Duodenal mucosa (tissue), 2 donors: ENCODE measurements around the gene SENP2.
A peak's percentile ranks its signal among the peaks of the same experiment; 100 is the strongest.
"Not testable (repeated sequence)": the region's sequence is repeated elsewhere in the genome, so short reads cannot be mapped to it uniquely, and the experiment has no call there.

Experiments used
- H3K27ac ChIP-seq: one replicate; pipeline ENCODE4 v1.7.0; 2013; ENCODE audit warnings: low read depth, low read length
- H3K27me3 ChIP-seq, 2 donors: one replicate each; pipeline ENCODE4 v1.7.0; 2013; ENCODE audit warnings: low read length in 2 of 2, control low read depth in 1 of 2; ENCODE audit not compliant: insufficient read depth in 2 of 2, control insufficient read depth in 1 of 2
- H3K36me3 ChIP-seq, 2 donors: one replicate each; pipeline ENCODE4 v1.7.0; 2013; ENCODE audit warnings: low read length in 2 of 2, control low read depth in 1 of 2; ENCODE audit not compliant: insufficient read depth in 2 of 2, control insufficient read depth in 1 of 2
- H3K4me1 ChIP-seq, 2 donors: one replicate each; pipeline ENCODE4 v1.7.0; 2013; ENCODE audit warnings: low read length in 2 of 2, control low read depth in 1 of 2; ENCODE audit not compliant: insufficient read depth in 2 of 2, control insufficient read depth in 1 of 2
- H3K4me3 ChIP-seq, 2 donors: one replicate each; pipeline ENCODE4 v1.7.0; 2013; ENCODE audit warnings: low read length in 2 of 2, low read depth in 1 of 2
- H3K9ac ChIP-seq, 2 donors: one replicate each; pipeline ENCODE4 v1.7.0; 2013; ENCODE audit warnings: low read length in 2 of 2, low read depth in 1 of 2
- H3K9me3 ChIP-seq, 2 donors: one replicate each; pipeline ENCODE4 v1.7.0; 2013; ENCODE audit warnings: low read length in 2 of 2, control low read depth in 1 of 2; ENCODE audit not compliant: control insufficient read depth in 1 of 2

SENP2 gene

DNA sequence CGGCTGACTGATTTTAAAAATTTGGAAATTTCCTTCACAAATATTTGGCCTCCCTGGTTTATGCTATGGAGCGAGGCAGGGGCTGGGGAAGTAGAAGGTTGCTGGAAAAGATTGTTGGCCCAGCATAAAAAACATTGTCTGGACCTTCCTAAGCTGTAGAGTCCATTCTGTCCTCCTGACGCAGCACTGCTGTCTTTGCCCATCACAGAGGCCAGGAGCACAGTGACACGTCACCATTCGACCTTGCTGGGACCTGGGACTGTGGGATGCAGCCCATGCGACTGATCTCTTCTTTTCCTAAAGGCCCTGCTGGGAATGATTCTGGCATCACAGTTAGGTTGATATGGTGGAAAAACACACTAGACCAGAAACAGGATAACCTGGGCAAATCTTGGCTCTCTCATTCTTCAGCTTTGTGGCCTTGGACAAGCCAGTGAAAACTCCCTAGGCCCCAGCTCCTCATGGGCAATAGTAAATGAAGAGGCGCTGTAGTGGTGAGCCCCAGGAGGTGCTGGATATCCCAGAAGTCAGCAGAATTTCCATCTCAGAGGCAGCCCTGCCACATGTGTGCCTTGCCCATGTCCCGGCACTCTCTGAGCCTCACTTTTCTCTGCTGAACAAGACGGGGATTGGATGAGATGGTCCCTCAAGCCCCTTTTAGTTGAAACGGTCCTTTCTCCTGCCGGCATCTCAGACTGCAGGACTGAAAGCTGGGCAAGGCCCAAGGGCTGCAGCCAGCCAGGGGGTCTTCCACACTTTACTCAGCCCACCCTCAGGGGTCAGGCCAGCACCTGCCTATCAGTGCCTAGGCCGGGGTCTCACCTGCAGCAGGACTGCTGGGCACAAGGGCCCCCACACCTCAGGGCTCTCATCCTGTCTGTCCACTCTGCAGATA is 69.6 kb downstream of the SENP2 start:
- Histone ChIP-seq H3K9me3 (no peaks in the 10 kb centered on the region), H3K27ac (no peak overlapping the region), H3K9ac (no peak overlapping the region), H3K27me3 (no peaks in the 10 kb centered on the region), H3K36me3 (peaks cover 5 to 42% of the 10 kb centered on the region in 2 donors), H3K4me1 (peaks cover 0 to 8% of the 10 kb centered on the region in 2 donors), H3K4me3 (no peak overlapping the region)

DNA sequence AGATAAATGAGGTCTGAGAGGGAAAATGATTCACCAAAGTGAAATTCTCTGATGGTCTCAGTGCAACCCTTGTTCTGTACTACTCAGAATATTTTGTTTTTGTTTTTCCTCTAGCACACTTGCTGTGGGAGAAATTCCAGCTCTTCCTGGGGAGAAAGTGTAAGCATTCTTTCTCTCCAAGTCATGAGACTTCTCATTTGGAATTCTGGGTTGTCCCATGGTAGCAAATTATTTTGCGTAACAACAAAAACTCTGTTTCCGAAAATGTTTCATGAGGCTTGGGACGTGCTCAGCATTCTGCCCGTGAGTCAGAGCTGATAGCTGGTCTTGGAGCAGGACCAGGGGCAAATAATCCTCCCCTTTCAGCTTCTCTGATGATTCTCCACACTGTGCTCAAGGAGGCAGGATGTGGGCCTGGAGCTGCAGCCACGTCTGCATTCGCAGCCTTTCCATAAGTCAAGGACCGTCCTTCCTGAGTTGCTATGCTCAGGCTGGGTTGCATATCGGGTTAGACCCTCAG is 70.3 kb downstream of the SENP2 start:
- Histone ChIP-seq H3K9ac (no peak overlapping the region), H3K36me3 (peaks cover 5 to 42% of the 10 kb centered on the region in 2 donors), H3K4me1 (peaks cover 0 to 8% of the 10 kb centered on the region in 2 donors), H3K27ac (no peak overlapping the region), H3K9me3 (no peaks in the 10 kb centered on the region), H3K4me3 (no peak overlapping the region), H3K27me3 (no peaks in the 10 kb centered on the region)

DNA sequence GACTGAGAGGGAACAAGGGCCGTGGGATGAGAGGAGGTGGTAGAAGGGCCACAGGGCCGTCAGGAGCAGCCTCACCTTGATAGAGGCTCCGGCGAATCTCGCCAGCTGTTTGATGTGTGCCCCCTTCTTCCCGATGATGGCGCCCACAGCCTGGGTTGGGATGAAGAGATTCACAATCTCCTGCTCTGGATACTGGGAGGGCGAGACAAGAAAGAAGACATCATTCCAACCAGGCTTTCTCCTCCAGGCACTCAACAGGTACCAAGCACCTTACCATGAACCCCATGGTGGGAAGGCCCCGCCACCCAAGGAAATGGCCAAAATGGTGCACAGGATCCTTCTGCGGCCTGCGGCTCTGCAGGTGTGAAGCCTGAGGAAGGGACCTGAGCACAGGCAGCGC is 71.1 kb downstream of the SENP2 start:
- H3K4me1 ChIP-seq: peaks cover 0 to 8% of the 10 kb centered on the region in 2 donors
- H3K4me3 ChIP-seq: no peak overlapping the region
- peaks cover 5 to 39% of the 10 kb centered on the region in 2 donors for H3K36me3 ChIP-seq
- H3K27me3 ChIP-seq: no peaks in the 10 kb centered on the region
- no peaks in the 10 kb centered on the region for H3K9me3 ChIP-seq
- no peak overlapping the region for H3K27ac ChIP-seq
- no peak overlapping the region for H3K9ac ChIP-seq

DNA sequence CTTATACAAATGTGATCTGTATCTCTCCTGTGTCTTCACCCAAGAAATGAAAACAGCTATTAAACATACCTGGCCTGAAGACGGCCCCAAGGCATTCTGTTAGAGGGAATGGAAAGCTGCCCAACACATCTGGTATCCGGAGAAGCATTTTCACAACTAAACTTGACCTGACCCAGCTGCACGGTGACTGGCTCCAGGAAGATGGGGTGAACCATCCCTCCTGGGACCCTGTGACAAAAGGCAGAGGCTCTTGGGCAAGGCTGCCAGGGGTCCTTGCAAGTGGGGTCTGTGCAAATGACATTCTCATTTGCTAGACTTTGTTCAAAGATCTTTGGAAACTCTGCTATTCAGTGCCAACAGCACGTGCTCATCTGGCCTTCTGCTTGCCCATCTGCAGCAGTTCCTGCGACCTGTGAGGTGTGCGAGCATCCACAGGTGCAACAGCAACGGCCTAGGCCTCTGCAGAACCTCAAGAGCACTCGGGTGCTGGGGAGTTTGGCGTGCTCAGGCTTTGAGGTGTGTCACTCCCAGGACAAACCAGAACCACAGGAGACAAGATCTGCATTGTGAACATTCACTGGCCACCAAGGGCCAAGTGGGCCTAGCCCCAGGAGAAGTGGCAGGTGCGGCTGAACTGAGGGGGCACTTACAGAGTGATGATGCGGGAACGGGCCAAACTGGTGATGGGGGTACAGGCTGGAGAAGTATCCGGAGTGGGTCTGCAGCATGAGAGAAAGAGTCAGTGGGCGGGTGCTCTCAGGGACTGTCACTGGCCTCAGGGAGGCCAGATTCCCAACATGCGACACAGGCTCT is 71.8 kb downstream of the SENP2 start:
- no peak overlapping the region for H3K27ac ChIP-seq
- no peaks in the 10 kb centered on the region for H3K9me3 ChIP-seq
- peaks cover 0 to 8% of the 10 kb centered on the region in 2 donors for H3K4me1 ChIP-seq
- H3K9ac ChIP-seq: no peak overlapping the region
- no peaks in the 10 kb centered on the region for H3K27me3 ChIP-seq
- no peak overlapping the region for H3K4me3 ChIP-seq
- peaks cover 5 to 35% of the 10 kb centered on the region in 2 donors for H3K36me3 ChIP-seq

DNA sequence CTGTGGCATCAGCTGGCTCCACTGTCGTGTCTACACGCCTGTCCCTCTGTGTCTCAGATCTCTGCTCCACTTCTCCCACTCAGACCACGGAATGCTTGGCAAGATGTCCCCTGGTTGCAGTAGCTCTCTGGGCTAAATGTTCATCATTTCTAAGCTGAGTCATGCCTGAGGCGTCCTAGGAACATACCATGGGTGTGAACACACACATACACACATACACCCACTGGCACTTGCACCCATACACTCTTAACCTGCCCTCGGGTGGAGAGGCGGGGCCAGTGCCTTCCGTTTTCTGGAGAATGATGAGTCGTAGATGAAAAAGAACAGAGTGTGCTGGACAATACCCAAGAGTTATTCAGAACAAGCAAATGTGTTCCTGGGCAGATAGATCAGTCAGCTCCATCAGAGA is 72.4 kb downstream of the SENP2 start:
- no peak overlapping the region for H3K4me3 ChIP-seq
- peaks cover 5 to 35% of the 10 kb centered on the region in 2 donors for H3K36me3 ChIP-seq
- no peak overlapping the region for H3K27ac ChIP-seq
- no peaks in the 10 kb centered on the region for H3K9me3 ChIP-seq
- no peaks in the 10 kb centered on the region for H3K27me3 ChIP-seq
- peaks cover 0 to 8% of the 10 kb centered on the region in 2 donors for H3K4me1 ChIP-seq
- H3K9ac ChIP-seq: no peak overlapping the region

DNA sequence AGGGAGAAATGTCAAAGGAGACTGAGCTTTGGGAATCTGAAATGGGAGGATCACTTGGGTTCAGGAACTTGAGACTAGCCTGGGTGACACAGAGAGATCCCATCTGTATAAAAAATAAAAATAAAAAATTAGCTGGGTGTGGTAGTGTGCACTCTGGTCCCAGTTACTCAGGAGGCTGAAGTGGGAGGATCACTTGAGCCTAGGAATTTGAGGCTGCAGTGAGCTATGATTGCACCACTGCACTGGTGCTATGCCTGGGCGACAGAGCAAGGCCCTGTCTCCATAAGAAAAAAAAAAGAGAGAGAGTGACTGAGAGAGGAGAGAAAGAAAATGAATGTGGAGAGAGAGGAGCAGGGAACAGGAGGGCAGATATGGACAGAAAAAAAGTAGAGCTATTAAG is 72.8 kb downstream of the SENP2 start:
- Histone ChIP-seq H3K9me3 (no peaks in the 10 kb centered on the region), H3K36me3 (peaks cover 2 to 31% of the 10 kb centered on the region in 2 donors), H3K27ac (no peak overlapping the region), H3K4me1 (peaks cover 0 to 8% of the 10 kb centered on the region in 2 donors), H3K4me3 (no peak overlapping the region), H3K9ac (no peak overlapping the region), H3K27me3 (no peaks in the 10 kb centered on the region)

DNA sequence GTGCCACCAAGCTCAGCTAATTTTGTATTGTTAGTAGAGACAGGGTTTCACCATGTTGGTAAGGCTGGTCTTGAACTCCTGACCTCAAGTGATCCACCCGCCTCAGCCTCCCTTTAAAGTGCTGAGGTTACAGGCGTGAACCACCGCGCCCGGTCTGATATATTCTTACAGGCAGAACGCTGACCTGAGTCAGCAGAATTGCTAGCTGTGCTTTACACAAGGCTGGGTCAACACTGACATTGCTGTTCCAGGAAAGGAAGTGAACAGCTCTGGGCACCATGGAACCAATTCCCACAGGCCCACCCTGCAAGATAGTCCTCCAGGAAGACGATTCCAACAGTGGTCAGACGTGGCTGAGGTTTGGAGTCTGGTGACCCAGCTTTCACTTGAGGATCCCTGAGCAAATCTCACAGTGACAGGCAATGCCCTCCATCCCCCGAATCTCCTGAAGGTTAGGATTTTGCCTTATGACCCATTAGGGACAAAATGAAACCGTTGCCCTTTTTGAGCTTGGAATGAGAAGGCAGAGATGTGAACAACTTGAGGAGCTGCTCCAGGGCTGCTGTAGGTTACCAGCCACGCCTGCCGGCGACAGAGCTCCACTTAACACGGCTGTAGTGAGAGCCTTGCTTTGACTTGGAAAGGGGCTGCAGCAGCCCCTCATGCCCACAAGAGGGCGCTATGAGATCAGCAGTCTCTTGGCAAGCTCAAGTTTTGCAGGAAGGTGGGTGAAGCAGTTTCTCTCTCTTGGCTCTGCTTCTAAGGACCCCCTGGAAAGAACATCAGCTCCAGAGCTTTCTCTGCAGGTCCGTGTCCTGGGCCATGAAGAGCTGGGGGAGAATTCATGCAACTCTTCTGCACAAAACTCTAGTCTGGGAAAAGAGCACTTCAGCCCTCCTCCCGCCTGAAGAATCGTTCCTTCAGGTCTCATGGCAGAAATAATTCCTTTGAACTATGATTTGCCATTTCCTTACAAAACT is 74.1 kb downstream of the SENP2 start:
- H3K27me3 ChIP-seq: no peaks in the 10 kb centered on the region
- no peaks in the 10 kb centered on the region for H3K9me3 ChIP-seq
- H3K36me3 ChIP-seq: peaks cover 0 to 23% of the 10 kb centered on the region in 2 donors
- peak overlapping the region in 1 of 2 donors; percentile 25 for H3K9ac ChIP-seq
- H3K4me1 ChIP-seq: peaks cover 0 to 8% of the 10 kb centered on the region in 2 donors
- no peak overlapping the region for H3K27ac ChIP-seq
- no peak overlapping the region for H3K4me3 ChIP-seq

DNA sequence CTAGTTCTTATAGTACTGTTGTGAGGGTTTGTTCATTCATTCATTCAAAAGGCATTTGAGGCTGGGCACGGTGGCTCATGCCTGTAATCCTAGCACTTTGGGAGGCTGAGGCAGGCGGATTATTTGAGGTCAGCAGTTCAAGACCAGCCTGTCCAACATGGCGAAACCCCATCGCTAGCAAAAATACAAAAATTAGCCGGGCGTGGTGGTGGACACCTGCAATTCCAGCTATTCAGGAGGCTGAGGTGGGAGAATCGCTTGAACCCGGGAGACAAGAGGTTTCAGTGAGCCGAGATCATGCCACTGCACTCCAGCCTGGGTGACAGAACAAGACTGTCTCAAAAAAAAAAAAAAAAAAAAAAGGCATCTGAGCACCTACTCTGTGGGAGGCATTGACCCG is 75.2 kb downstream of the SENP2 start:
- H3K9ac ChIP-seq, H3K4me3 ChIP-seq, H3K4me1 ChIP-seq, H3K27me3 ChIP-seq, H3K9me3 ChIP-seq, H3K27ac ChIP-seq: not testable (repeated sequence)
- H3K36me3 ChIP-seq: peaks cover 0 to 16% of the 10 kb centered on the region in 2 donors

DNA sequence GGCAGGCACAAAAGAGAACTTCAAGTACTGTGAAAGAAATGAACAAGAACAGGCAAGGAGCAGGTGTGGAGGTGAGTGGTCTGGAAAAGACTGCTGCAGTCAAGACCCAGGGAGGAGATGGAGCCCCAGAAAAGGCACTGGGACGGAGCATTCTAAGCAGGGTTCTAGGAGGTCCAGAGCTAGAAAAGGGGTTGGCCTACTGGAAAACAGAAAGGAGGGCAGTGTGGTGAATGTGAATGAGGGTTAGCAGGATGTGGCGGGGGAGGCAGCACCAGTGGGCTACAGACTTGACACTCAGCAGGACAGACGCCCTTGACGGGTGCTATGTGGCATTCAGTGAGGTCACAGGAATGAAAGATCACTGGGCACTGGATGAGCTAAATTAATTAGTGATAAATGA is 75.7 kb downstream of the SENP2 start:
- Histone ChIP-seq H3K27ac (no peak overlapping the region), H3K36me3 (peaks cover 0 to 16% of the 10 kb centered on the region in 2 donors), H3K4me3 (no peak overlapping the region), H3K9ac (no peak overlapping the region), H3K9me3 (no peaks in the 10 kb centered on the region), H3K4me1 (peaks cover 0 to 8% of the 10 kb centered on the region in 2 donors), H3K27me3 (no peaks in the 10 kb centered on the region)
